ENCODE results near the gene ATP6V1F.

ATP6V1F gene

GRCh38 chr7:128843938-128844621 is 18.6 kb upstream of the ATP6V1F start:
- H3K79me2 ChIP-seq (ENCODE audit: insufficient read depth, low read length): no peaks in the 10 kb centered on the region
- no peak overlapping the region for H3K4me3 ChIP-seq (ENCODE audit: low read length, poor library complexity, severe bottlenecking)
- no peaks in the 10 kb centered on the region for H3K27me3 ChIP-seq (ENCODE audit: insufficient read depth, low read length, poor library complexity, severe bottlenecking)
- no peaks in the 10 kb centered on the region for H3K9me2 ChIP-seq (replicated peaks; ENCODE audit: low read depth, low read length)
- H3F3A ChIP-seq (ENCODE audit: low read depth): no peaks in the 10 kb centered on the region
- H3K9ac ChIP-seq (ENCODE audit: low read depth, low read length, poor library complexity, severe bottlenecking): no peak overlapping the region
- TF ChIP-seq CTCF (conservative IDR thresholded peaks at IDR 0.05; ENCODE audit: low read length): no peak
- TF ChIP-seq EZH2phosphoT487 (IDR thresholded peaks at IDR 0.05; ENCODE audit: borderline replicate concordance): no peak
- no peak overlapping the region for H3K4me2 ChIP-seq (ENCODE audit: low read depth, low read length, poor library complexity, severe bottlenecking)
- no peaks in the 10 kb centered on the region for H3K9me3 ChIP-seq (ENCODE audit: insufficient read depth, low read depth, low read length)
- H4K20me1 ChIP-seq (ENCODE audit: insufficient read depth, low read length, poor library complexity, severe bottlenecking): no peaks in the 10 kb centered on the region
- no peak overlapping the region for H2AFZ ChIP-seq (ENCODE audit: low read length)
- H3K36me3 ChIP-seq (ENCODE audit: insufficient read depth, low read length): no peaks in the 10 kb centered on the region
- peaks cover 7% of the 10 kb centered on the region for H3K4me1 ChIP-seq (ENCODE audit: insufficient read depth, low read length, poor library complexity, severe bottlenecking)

- H3F3A ChIP-seq (ENCODE audit: low read depth): no peaks in the 10 kb centered on the region
- no peak for TF ChIP-seq CTCF (conservative IDR thresholded peaks at IDR 0.05; ENCODE audit: low read length)
- no peak for TF ChIP-seq EZH2phosphoT487 (IDR thresholded peaks at IDR 0.05; ENCODE audit: borderline replicate concordance)
- no peak overlapping the region for H3K9ac ChIP-seq (ENCODE audit: low read depth, low read length, poor library complexity, severe bottlenecking)
- H3K27me3 ChIP-seq (ENCODE audit: insufficient read depth, low read length, poor library complexity, severe bottlenecking): no peaks in the 10 kb centered on the region
- no peak overlapping the region for H3K4me3 ChIP-seq (ENCODE audit: low read length, poor library complexity, severe bottlenecking)
- peaks cover 7% of the 10 kb centered on the region for H3K4me1 ChIP-seq (ENCODE audit: insufficient read depth, low read length, poor library complexity, severe bottlenecking)
- no peaks in the 10 kb centered on the region for H3K79me2 ChIP-seq (ENCODE audit: insufficient read depth, low read length)
- H3K36me3 ChIP-seq (ENCODE audit: insufficient read depth, low read length): no peaks in the 10 kb centered on the region
- H3K4me2 ChIP-seq (ENCODE audit: low read depth, low read length, poor library complexity, severe bottlenecking): no peak overlapping the region
- no peaks in the 10 kb centered on the region for H4K20me1 ChIP-seq (ENCODE audit: insufficient read depth, low read length, poor library complexity, severe bottlenecking)
- no peak overlapping the region for H2AFZ ChIP-seq (ENCODE audit: low read length)
- H3K9me2 ChIP-seq (replicated peaks; ENCODE audit: low read depth, low read length): no peaks in the 10 kb centered on the region
- no peaks in the 10 kb centered on the region for H3K9me3 ChIP-seq (ENCODE audit: insufficient read depth, low read depth, low read length)
Measured at GRCh38 chr7:128844777-128845311, 17.8 kb upstream of the ATP6V1F start.

- Histone ChIP-seq H3K79me2 (ENCODE audit: insufficient read depth, low read length) (no peaks in the 10 kb centered on the region), H3K4me2 (ENCODE audit: low read depth, low read length, poor library complexity, severe bottlenecking) (no peak overlapping the region), H3K36me3 (ENCODE audit: insufficient read depth, low read length) (no peaks in the 10 kb centered on the region), H2AFZ (ENCODE audit: low read length) (no peak overlapping the region), H3K27me3 (ENCODE audit: insufficient read depth, low read length, poor library complexity, severe bottlenecking) (no peaks in the 10 kb centered on the region), H3K9me3 (ENCODE audit: insufficient read depth, low read depth, low read length) (no peaks in the 10 kb centered on the region), H3K4me1 (ENCODE audit: insufficient read depth, low read length, poor library complexity, severe bottlenecking) (peaks cover 7% of the 10 kb centered on the region), H3K9me2 (replicated peaks; ENCODE audit: low read depth, low read length) (no peaks in the 10 kb centered on the region), H3F3A (ENCODE audit: low read depth) (no peaks in the 10 kb centered on the region), H3K9ac (ENCODE audit: low read depth, low read length, poor library complexity, severe bottlenecking) (no peak overlapping the region), H3K4me3 (ENCODE audit: low read length, poor library complexity, severe bottlenecking) (no peak overlapping the region), H4K20me1 (ENCODE audit: insufficient read depth, low read length, poor library complexity, severe bottlenecking) (no peaks in the 10 kb centered on the region)
- TF ChIP-seq EZH2phosphoT487 (IDR thresholded peaks at IDR 0.05; ENCODE audit: borderline replicate concordance) (no peak), CTCF (conservative IDR thresholded peaks at IDR 0.05; ENCODE audit: low read length) (no peak)
Measured at GRCh38 chr7:128845475-128845874, 17.2 kb upstream of the ATP6V1F start.

All from Loucy (cell line).